T-helper 1 cell treated with Interleukin-12 subunit alpha and Interleukin-12 subunit beta and Interleukin-4 antibody, amounts not matched to agents 30 μg/mL and 1 μg/mL, for 36 hours (primary cell): ENCODE data around the gene TBPL1.

Experiments
- H3K27ac Mint-ChIP-seq: one replicate; pipeline ENCODE4 v1.8.0; 2021; ENCODE audit warnings: mild to moderate bottlenecking, mixed read lengths
- H3K27me3 Mint-ChIP-seq: one replicate; pipeline ENCODE4 v1.8.0; 2021; ENCODE audit warnings: low read depth, mixed read lengths
- H3K36me3 Mint-ChIP-seq: one replicate; pipeline ENCODE4 v1.8.0; 2021; ENCODE audit warnings: low read depth, mixed read lengths
- H3K4me1 Mint-ChIP-seq: one replicate; pipeline ENCODE4 v1.8.0; 2021; ENCODE audit warnings: low read depth, mixed read lengths
- H3K4me3 Mint-ChIP-seq: one replicate; pipeline ENCODE4 v1.8.0; 2021; ENCODE audit warnings: mild to moderate bottlenecking, moderate library complexity, mixed read lengths
- H3K9me3 Mint-ChIP-seq: one replicate; pipeline ENCODE4 v1.8.0; 2021; ENCODE audit warnings: mixed read lengths

Gene TBPL1

GRCh38 chr6:133999305-133999704, 46.3 kb downstream of the TBPL1 start:
- Mint-ChIP-seq H3K4me3 (no peak overlapping the region), H3K27me3 (peaks cover 19% of the 10 kb centered on the region), H3K27ac (no peak overlapping the region), H3K9me3 (no peaks in the 10 kb centered on the region), H3K36me3 (no peaks in the 10 kb centered on the region), H3K4me1 (no peaks in the 10 kb centered on the region)

GRCh38 chr6:134000443-134000842, 47.4 kb downstream of the TBPL1 start:
- Mint-ChIP-seq H3K4me3 (no peak overlapping the region), H3K36me3 (no peaks in the 10 kb centered on the region), H3K27me3 (peaks cover 19% of the 10 kb centered on the region), H3K9me3 (no peaks in the 10 kb centered on the region), H3K27ac (no peak overlapping the region), H3K4me1 (no peaks in the 10 kb centered on the region)

GRCh38 chr6:134002821-134003220, 49.8 kb downstream of the TBPL1 start:
- H3K27ac Mint-ChIP-seq, result no peak overlapping the region
- H3K9me3 Mint-ChIP-seq, result no peaks in the 10 kb centered on the region
- H3K4me1 Mint-ChIP-seq, result no peaks in the 10 kb centered on the region
- no peaks in the 10 kb centered on the region for H3K36me3 Mint-ChIP-seq
- H3K4me3 Mint-ChIP-seq, result no peak overlapping the region
- peaks cover 19% of the 10 kb centered on the region for H3K27me3 Mint-ChIP-seq

- H3K4me1 Mint-ChIP-seq, result no peaks in the 10 kb centered on the region
- H3K9me3 Mint-ChIP-seq, result no peaks in the 10 kb centered on the region
- no peaks in the 10 kb centered on the region for H3K36me3 Mint-ChIP-seq
- H3K27ac Mint-ChIP-seq, result no peak overlapping the region
- peaks cover 19% of the 10 kb centered on the region for H3K27me3 Mint-ChIP-seq
- H3K4me3 Mint-ChIP-seq, result no peak overlapping the region
These were observed 50.5 kb downstream of the TBPL1 start for GRCh38 chr6:134003542-134003951.

GRCh38 chr6:134004714-134005113, 51.7 kb downstream of the TBPL1 start:
- no peaks in the 10 kb centered on the region for H3K4me1 Mint-ChIP-seq
- H3K36me3 Mint-ChIP-seq, result no peaks in the 10 kb centered on the region
- H3K4me3 Mint-ChIP-seq, result no peak overlapping the region
- H3K27me3 Mint-ChIP-seq, result peaks cover 15% of the 10 kb centered on the region
- no peak overlapping the region for H3K27ac Mint-ChIP-seq
- no peaks in the 10 kb centered on the region for H3K9me3 Mint-ChIP-seq

GRCh38 chr6:134005800-134006199, 52.8 kb downstream of the TBPL1 start:
- no peak overlapping the region for H3K27ac Mint-ChIP-seq
- no peaks in the 10 kb centered on the region for H3K9me3 Mint-ChIP-seq
- H3K27me3 Mint-ChIP-seq, result peaks cover 15% of the 10 kb centered on the region
- peaks cover 3% of the 10 kb centered on the region for H3K4me1 Mint-ChIP-seq
- no peaks in the 10 kb centered on the region for H3K36me3 Mint-ChIP-seq
- H3K4me3 Mint-ChIP-seq, result no peak overlapping the region

GRCh38 chr6:134007077-134007476, 54.1 kb downstream of the TBPL1 start:
- H3K27ac Mint-ChIP-seq, result no peak overlapping the region
- no peaks in the 10 kb centered on the region for H3K36me3 Mint-ChIP-seq
- H3K4me3 Mint-ChIP-seq, result no peak overlapping the region
- H3K27me3 Mint-ChIP-seq, result peaks cover 15% of the 10 kb centered on the region
- peaks cover 3% of the 10 kb centered on the region for H3K4me1 Mint-ChIP-seq
- H3K9me3 Mint-ChIP-seq, result no peaks in the 10 kb centered on the region

- no peak overlapping the region for H3K27ac Mint-ChIP-seq
These were observed 56.9 kb downstream of the TBPL1 start for GRCh38 chr6:134009876-134010275.

GRCh38 chr6:134010400-134010799, 57.4 kb downstream of the TBPL1 start:
- Mint-ChIP-seq H3K27ac (no peak overlapping the region), H3K27me3 (no peaks in the 10 kb centered on the region), H3K9me3 (no peaks in the 10 kb centered on the region), H3K4me1 (peaks cover 3% of the 10 kb centered on the region), H3K4me3 (no peak overlapping the region), H3K36me3 (no peaks in the 10 kb centered on the region)

More at GRCh38 chr6:134009876-134010275, 56.9 kb downstream of the TBPL1 start:
- Mint-ChIP-seq H3K36me3 (no peaks in the 10 kb centered on the region), H3K4me1 (peaks cover 3% of the 10 kb centered on the region), H3K9me3 (no peaks in the 10 kb centered on the region), H3K27me3 (no peaks in the 10 kb centered on the region), H3K4me3 (no peak overlapping the region)

- H3K27ac Mint-ChIP-seq, result no peak overlapping the region
- no peaks in the 10 kb centered on the region for H3K36me3 Mint-ChIP-seq
- no peaks in the 10 kb centered on the region for H3K9me3 Mint-ChIP-seq
- H3K27me3 Mint-ChIP-seq, result no peaks in the 10 kb centered on the region
- peaks cover 3% of the 10 kb centered on the region for H3K4me1 Mint-ChIP-seq
- H3K4me3 Mint-ChIP-seq, result no peak overlapping the region
These were observed 58.0 kb downstream of the TBPL1 start for GRCh38 chr6:134010974-134011373.

GRCh38 chr6:134014588-134015137, 61.6 kb downstream of the TBPL1 start:
- no peaks in the 10 kb centered on the region for H3K27me3 Mint-ChIP-seq
- H3K4me1 Mint-ChIP-seq, result peaks cover 3% of the 10 kb centered on the region
- H3K4me3 Mint-ChIP-seq, result no peak overlapping the region
- H3K36me3 Mint-ChIP-seq, result no peaks in the 10 kb centered on the region
- H3K9me3 Mint-ChIP-seq, result no peaks in the 10 kb centered on the region
- H3K27ac Mint-ChIP-seq, result no peak overlapping the region

- H3K4me3 Mint-ChIP-seq, result no peak overlapping the region
- no peaks in the 10 kb centered on the region for H3K36me3 Mint-ChIP-seq
- no peaks in the 10 kb centered on the region for H3K27me3 Mint-ChIP-seq
These were observed 62.9 kb downstream of the TBPL1 start for GRCh38 chr6:134015719-134016557.

GRCh38 chr6:134016558-134016814, 63.5 kb downstream of the TBPL1 start:
- H3K36me3 Mint-ChIP-seq, result no peaks in the 10 kb centered on the region
- H3K9me3 Mint-ChIP-seq, result no peaks in the 10 kb centered on the region
- no peaks in the 10 kb centered on the region for H3K27me3 Mint-ChIP-seq
- no peaks in the 10 kb centered on the region for H3K4me1 Mint-ChIP-seq
- H3K27ac Mint-ChIP-seq, result no peak overlapping the region
- no peak overlapping the region for H3K4me3 Mint-ChIP-seq

More at GRCh38 chr6:134015719-134016557, 62.9 kb downstream of the TBPL1 start:
- Mint-ChIP-seq H3K9me3 (no peaks in the 10 kb centered on the region), H3K27ac (no peak overlapping the region), H3K4me1 (no peaks in the 10 kb centered on the region)

GRCh38 chr6:134020071-134020470, 67.0 kb downstream of the TBPL1 start:
- Mint-ChIP-seq H3K9me3 (no peaks in the 10 kb centered on the region), H3K4me1 (no peaks in the 10 kb centered on the region), H3K27me3 (no peaks in the 10 kb centered on the region), H3K4me3 (no peak overlapping the region), H3K27ac (no peak overlapping the region), H3K36me3 (no peaks in the 10 kb centered on the region)

- Mint-ChIP-seq H3K27me3 (no peaks in the 10 kb centered on the region), H3K36me3 (no peaks in the 10 kb centered on the region), H3K4me3 (no peak overlapping the region), H3K4me1 (no peaks in the 10 kb centered on the region), H3K9me3 (no peaks in the 10 kb centered on the region), H3K27ac (no peak overlapping the region)
These were observed 67.5 kb downstream of the TBPL1 start for GRCh38 chr6:134020543-134020942.
